Measurements from ENCODE around the gene SLC37A1.
"Not testable (repeated sequence)": the region's sequence is repeated elsewhere in the genome, so short reads cannot be mapped to it uniquely, and the experiment has no call there.

The SLC37A1 gene

GRCh38 chr21:42599486-42599885 lies 85.8 kb downstream of the SLC37A1 start:
- DNase-seq = no peak

GRCh38 chr21:42599962-42600361 lies 86.3 kb downstream of the SLC37A1 start:
- no peak for DNase-seq

DNA sequence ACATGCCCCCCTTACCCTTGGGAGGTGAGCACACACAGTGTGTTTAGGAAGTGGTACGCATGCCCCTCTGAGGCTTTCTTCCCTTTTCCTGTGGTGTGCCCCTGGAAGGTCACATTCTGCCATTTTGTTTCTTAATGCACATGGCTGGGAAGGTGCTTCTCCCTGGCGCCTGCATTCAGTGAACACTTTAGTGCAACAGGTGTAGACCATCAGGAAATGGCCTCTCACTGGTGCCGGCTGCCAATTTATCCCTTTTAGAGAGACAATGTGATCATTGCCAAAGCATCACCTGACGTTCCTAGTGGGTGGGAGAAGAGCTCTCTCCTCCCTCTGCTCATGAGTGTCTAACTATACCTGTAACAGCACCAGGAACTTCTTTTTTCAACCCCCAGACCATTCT lies 88.0 kb downstream of the SLC37A1 start:
- DNase-seq = no peak

DNA sequence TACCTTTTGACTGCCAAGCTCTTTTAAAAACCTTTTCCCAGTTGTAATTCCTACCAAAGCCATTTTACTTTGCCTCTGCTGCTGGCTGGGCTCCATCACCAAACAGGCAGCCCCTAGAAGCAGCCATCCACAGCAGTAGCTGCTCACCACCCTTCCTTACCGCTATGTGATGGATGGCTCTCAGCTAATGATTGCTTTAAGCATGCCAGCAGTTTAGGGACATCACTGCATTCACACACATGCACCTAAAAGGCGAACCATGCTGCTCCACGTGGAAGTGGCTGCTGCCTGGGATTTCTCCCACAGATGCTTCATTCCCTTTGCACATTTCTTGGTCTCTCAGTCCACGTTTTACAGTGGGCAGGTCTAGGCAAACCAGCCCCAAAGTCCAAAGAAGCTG lies 93.5 kb downstream of the SLC37A1 start:
- DNase-seq = no peak

- no peak for DNase-seq
Measured at GRCh38 chr21:42607525-42608102, 94.0 kb downstream of the SLC37A1 start.

GRCh38 chr21:42608446-42608845 lies 94.8 kb downstream of the SLC37A1 start:
- DNase-seq = no peak

- DNase-seq = no peak
Measured at GRCh38 chr21:42609811-42610210, 96.2 kb downstream of the SLC37A1 start.

DNA sequence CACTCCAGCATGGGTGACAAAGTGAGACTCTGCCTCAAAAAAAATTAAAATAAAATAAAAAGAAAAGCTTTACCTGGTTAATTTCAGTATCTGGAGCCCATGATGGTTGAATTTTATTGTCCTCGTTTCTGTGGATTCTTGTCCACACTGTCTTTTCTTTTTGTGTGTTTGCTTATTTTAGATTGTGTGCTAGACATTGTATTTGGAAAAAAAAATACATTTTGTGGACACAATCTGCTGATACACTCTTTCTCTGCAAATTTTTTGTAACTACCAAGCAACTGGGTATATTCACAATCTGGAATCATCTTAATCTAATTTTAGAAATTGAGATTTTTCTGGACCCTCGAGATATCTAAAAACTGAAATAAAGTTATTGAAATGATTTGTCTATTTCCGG lies 98.2 kb downstream of the SLC37A1 start:
- DNase-seq = no peak

DNA sequence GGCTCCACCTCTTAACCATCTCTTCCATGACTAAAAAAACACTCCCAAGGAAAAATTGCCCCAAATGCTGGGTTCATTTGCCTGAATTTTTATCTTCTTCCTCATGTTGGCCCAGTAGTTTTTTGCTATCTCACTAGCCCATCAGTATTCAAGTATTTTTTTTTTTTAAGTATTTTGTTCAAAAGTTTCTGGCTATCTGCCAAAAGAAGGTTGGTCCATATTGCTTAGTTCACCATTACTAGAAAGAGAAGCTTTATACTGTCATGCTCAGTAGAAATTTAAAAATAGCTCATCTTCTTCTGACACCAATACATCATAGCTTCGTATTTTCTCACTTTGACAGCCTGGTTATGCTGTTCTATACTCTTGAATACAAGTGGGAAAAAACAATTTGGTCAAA lies 98.7 kb downstream of the SLC37A1 start:
- DNase-seq = no peak

GRCh38 chr21:42613756-42614155 lies 100.1 kb downstream of the SLC37A1 start:
- no peak for DNase-seq

DNA sequence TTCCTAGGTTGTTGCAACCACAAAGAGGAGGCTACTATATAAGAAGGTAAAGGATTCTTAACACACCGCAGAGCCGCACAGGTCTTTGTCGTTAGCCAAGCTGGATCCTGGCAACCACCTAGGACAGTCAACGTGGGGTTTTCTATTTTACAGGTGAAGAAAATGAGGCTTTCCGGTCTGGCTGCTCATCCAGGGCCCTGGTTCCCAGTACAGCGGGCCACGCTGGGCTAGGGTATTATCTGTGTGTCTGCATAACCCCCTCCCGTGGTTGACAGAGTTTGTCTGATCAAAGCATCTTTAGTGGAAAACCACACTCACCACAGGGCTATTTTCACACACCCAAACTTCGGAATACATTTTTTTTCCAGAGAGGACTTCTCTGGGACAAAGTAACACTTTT lies 100.7 kb downstream of the SLC37A1 start:
- DNase-seq = no peak

GRCh38 chr21:42614811-42615351 lies 101.2 kb downstream of the SLC37A1 start:
- DNase-seq = no peak

DNA sequence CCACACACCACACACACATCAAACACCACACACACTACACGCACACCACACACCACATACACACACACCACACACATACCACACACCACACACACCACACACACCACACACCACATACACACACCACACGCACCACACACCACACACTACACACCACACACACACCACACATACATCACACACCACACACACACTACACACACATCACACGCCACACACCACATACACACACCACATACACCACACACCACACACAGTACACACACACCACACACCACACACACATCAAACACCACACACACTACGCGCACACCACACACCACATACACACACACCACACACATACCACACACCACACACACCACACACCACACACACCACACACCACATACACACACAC lies 101.7 kb downstream of the SLC37A1 start:
- not testable (repeated sequence) for DNase-seq

DNA sequence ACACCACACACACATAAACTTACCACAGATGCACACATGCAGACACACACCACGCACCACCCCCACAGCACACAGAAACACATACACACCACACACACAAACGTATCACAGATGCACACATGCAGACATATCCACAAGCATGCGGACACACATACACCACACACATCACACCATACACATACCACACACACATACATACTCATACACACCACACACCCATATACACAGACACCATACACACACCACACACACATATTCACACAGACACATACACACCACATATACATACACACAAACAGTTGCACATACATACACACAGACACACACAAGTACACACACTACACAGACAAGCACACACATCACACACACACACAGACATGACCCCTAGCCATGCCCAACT lies 102.3 kb downstream of the SLC37A1 start:
- DNase-seq = no peak

DNA sequence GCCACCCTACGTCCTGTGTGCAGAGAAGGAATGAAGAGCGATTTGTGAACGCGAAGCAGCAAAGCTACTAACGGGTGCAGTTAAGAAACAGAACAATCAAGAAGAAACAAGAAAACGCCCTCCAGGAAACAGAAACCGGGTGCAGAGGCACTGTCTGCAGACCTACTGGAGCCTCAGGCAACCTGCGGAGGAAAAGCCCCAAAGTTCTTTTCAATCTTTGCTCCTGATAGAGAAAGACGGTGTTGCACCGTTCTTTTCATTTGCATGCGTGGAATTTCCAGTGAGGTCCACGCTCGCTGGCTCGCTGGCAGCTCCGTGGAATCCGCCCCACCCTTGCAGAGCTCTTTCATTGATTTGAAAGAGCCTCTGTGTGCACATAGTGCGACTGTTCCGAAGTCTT lies 102.8 kb downstream of the SLC37A1 start:
- DNase-seq = no peak

DNA sequence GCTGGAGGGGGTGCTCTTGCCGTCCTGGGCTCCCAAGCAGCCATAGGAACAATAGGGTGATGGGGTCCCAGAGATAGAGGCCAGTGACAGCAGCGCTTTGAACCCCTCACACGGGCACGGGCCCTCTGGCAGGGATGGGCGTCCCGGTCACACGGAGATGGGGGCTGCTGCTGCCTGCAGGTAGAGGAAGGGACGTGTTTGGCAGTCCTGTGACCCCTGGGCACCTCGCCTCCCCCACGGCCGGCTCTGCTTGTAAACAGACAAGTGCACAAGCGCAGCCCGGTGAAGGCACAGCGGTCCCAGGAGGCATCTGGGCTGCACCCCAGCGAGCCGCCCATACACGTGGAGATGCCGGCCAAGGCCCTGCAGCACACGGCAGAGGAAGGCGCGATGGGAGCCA lies 103.3 kb downstream of the SLC37A1 start:
- DNase-seq = no peak

- DNase-seq = no peak
Measured at GRCh38 chr21:42617486-42617885, 103.8 kb downstream of the SLC37A1 start.

- no peak for DNase-seq
Measured at GRCh38 chr21:42618707-42619102, 105.1 kb downstream of the SLC37A1 start.

DNA sequence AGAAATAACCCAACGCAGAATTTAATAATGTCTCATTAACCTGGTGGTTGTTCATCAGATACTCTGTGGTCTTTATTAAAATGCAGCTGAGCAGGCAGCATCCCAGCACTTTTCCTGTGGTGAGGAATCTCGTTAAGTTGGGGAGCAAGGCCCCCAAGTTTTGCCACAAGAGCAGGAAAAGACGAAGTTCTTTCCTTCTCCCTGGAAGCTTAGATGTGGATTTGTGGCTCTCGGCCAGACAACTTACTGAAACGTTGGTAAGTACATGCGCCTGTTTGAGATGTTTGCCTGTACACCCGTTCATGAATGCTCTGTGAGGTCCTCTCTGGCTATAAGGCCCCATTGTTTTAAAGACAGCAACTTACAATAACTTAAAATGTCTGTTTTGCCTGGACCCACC lies 105.5 kb downstream of the SLC37A1 start:
- no peak for DNase-seq

GRCh38 chr21:42619841-42620240 lies 106.2 kb downstream of the SLC37A1 start:
- DNase-seq = no peak

- DNase-seq = no peak
Measured at GRCh38 chr21:42621166-42621818, 107.6 kb downstream of the SLC37A1 start.

- DNase-seq = no peak
Measured at GRCh38 chr21:42621819-42622177, 108.1 kb downstream of the SLC37A1 start.

DNA sequence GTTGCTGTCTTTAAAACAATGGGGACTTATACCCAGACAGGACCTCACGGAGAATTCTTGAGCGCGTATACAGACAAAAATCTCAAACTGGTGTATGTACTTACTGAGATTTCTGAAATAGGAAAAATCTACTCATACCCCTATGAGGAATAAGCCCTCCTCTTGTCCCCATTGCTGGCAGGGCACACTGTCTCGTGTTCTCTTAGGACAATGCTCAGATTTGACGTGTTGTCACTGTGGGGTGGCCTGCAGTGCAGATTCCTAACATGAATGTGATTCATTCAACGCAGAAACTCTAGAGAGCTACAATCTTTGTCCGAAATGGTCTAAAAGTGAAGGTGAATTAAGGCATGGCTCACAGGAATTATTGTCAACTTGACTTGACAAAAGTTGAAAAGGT lies 108.6 kb downstream of the SLC37A1 start:
- no peak for DNase-seq

DNA sequence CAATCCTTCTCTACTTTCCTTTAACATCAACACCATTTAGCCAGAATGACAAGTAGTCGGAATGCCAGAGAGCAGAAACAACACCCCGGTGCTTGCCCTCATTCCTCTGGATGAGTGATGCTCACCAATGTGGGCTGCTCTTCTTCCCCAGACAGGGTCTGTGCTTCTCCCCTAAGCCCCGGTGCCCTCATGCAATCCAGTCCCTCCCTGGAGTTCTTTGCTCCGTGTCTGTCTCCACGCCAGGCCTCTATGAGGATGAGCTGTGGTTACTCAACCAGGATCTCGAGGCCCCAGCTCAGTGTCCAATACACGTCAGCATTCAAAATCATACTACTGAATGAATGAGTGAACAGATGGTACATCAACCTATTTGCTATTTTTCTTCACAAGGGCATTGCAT lies 110.0 kb downstream of the SLC37A1 start:
- no peak for DNase-seq

Data from NCI-H2227 treated with DMSO at 0.1 percent for 48 hours (cell line).